Stomach (tissue), 9 donors: ENCODE results near the gene AFAP1L1. TPM values are rescaled to one million over a fixed set of nuclear protein-coding genes. Genes with fewer than 3 reads are reported as not detected.

Source experiments
- DNase-seq, 2 donors: peaks; one replicate each; pipeline versions ENCODE4 v3.0.0 to v3.0.0-alpha.2; 2013 to 2019
- H3K27ac ChIP-seq, 5 donors: fragments of 200-600 bp in 4 of 5; sonication (generic) in 4 of 5; one replicate each; pipeline ENCODE4 v1.5.1; 2013 to 2019; ENCODE audit warnings: mild to moderate bottlenecking in 1 of 5, moderate library complexity in 1 of 5
- H3K27me3 ChIP-seq, 3 donors: fragments of 200-600 bp; sonication (generic); one replicate each; pipeline ENCODE4 v1.5.1; 2017 to 2019; ENCODE audit warnings: mixed run types in 1 of 3
- H3K36me3 ChIP-seq, 4 donors: fragments of 200-600 bp; sonication (generic); 1 replicate in 3 of 4; 2 replicates in 1 of 4; pipeline ENCODE4 v1.5.1; 2016 to 2019
- H3K4me1 ChIP-seq, 4 donors: fragments of 200-600 bp; sonication (generic); one replicate each; pipeline ENCODE4 v1.5.1; 2016 to 2019
- H3K4me3 ChIP-seq, 4 donors: fragments of 200-600 bp; sonication (generic) in 3 of 4; one replicate each; pipeline ENCODE4 v1.5.1; 2016 to 2019; ENCODE audit warnings: mild to moderate bottlenecking in 1 of 4
- H3K9me3 ChIP-seq, 4 donors: fragments of 200-600 bp; sonication (generic); one replicate each; pipeline ENCODE4 v1.5.1; 2016 to 2019
- EP300 ChIP-seq: sonication (generic); formaldehyde crosslinking; IDR thresholded peaks from one replicate; pipeline ENCODE4 v1.6.1; 2017; ENCODE audit warnings: antibody characterized with exemption
- POLR2A ChIP-seq, 4 donors: fragments of 450-650 bp; IDR thresholded peaks; one replicate each; pipeline ENCODE4 v1.6.1; 2016; ENCODE audit warnings: antibody characterized with exemption in 4 of 4, control low read depth in 2 of 4, mild to moderate bottlenecking in 1 of 4, moderate library complexity in 1 of 4
- POLR2AphosphoS5 ChIP-seq, 3 donors: sonication (generic); formaldehyde crosslinking; IDR thresholded peaks; one replicate each; pipeline ENCODE4 v1.6.1; 2016; ENCODE audit warnings: antibody characterized with exemption in 3 of 3
- WGBS, 5 donors: extraction: QIAGEN DNeasy Blood & Tissue Kit in 3 of 5; methylation state at CpG; one replicate each; pipeline versions ENCODE4 v1.1.5 to v1.1.7; 2013 to 2018; 5-methylcytosine and 5-hydroxymethylcytosine counted together
- intact Hi-C: fragments of 100-400 bp; cut with DNase I; formaldehyde crosslinking; loops from one replicate; pipeline ENCODE4 v1.15.1; 2023; ENCODE audit warnings: low total_unique reads
- polyA plus RNA-seq, 3 donors: library from polyadenylated mRNA; stranded (reverse); fragments of 200-250 nt; gene quantifications; one replicate each; pipeline ENCODE4 v1.2.3, GENCODE V29; 2013
- total RNA-seq, 5 donors: library from RNA; depleted of rRNA; stranded (reverse); fragments of >200 nt; gene quantifications; one replicate each; pipeline versions ENCODE4 v1.1.0 to v1.2.3, GENCODE V29; 2014 to 2016
- TF ChIP-seq, protein P1 (sequence below), 7 experiments: fragments of 450-650 bp in 4 of 7; fragments of 200-600 bp in 3 of 7; sonication (generic) in 3 of 7; IDR thresholded peaks; one replicate each; pipeline ENCODE4 v1.5.1; 2016 to 2019; ENCODE audit warnings: antibody characterized with exemption in 7 of 7, control low read depth in 2 of 7, mild to moderate bottlenecking in 1 of 7
- donor health status: healthy with polysubstance abuse.
- donor health status: Bipolar disorder and iron deficiency.
- donor health status: healthy.

The AFAP1L1 gene
- total and polyA plus RNA-seq, 8 donors: 0.29 to 66.5 (median 3.3) TPM

DNA sequence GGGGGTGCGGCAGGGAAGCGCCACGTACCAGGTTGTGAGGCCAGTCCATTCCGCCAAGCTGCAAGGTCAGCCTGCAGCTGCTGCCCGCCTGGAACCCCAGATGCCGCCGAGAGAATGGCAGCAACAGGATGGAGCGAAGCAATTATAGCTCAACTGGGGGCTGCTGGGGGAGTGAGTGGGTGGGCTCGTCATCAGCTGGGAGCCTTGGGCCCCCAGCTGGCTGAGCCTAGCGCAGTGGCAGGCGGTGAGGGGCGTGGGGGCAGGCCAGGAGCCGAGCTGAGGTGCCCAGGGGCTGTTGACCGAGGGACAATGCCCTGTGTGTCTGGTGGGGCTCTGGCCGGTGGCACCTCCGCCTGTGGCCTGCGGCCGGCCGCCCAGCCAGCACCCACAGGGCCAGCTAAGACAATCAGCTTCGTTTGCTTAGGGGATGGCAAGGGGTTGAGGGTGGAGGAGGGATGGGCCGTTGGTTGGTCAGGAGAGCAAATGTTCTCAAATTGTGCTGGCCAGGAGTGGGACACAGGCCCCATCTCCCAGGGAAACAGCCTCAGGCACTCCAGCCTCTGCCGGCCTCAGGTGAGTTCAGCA is 107.6 kb downstream of the AFAP1L1 start, which contains the start of gene IL17B:
Gene IL17B (minus strand): TSS at position 116 of the 585 bp plus-strand sequence. CDS start 67 bp downstream, at position 49.
- H3K4me3 ChIP-seq: no peak within 1 kb of the TSS
- H3K4me1 ChIP-seq: peaks cover 10 to 52% (median 23%) of the 10 kb centered on the region in 4 donors
- 65 to 78% (median 71%) methylated on average over 12 to 22 of the region's 22 CpGs for WGBS, 5 donors
- no peaks in the 10 kb centered on the region for H3K9me3 ChIP-seq
- intact Hi-C loops: no loop called here
- TF ChIP-seq POLR2A (IDR thresholded peaks at IDR 0.05): no peak
- no peak for TF ChIP-seq POLR2AphosphoS5 (IDR thresholded peaks at IDR 0.05)
- no peak for TF ChIP-seq EP300
- TF ChIP-seq, protein P1, sequence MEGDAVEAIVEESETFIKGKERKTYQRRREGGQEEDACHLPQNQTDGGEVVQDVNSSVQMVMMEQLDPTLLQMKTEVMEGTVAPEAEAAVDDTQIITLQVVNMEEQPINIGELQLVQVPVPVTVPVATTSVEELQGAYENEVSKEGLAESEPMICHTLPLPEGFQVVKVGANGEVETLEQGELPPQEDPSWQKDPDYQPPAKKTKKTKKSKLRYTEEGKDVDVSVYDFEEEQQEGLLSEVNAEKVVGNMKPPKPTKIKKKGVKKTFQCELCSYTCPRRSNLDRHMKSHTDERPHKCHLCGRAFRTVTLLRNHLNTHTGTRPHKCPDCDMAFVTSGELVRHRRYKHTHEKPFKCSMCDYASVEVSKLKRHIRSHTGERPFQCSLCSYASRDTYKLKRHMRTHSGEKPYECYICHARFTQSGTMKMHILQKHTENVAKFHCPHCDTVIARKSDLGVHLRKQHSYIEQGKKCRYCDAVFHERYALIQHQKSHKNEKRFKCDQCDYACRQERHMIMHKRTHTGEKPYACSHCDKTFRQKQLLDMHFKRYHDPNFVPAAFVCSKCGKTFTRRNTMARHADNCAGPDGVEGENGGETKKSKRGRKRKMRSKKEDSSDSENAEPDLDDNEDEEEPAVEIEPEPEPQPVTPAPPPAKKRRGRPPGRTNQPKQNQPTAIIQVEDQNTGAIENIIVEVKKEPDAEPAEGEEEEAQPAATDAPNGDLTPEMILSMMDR (IDR thresholded peaks at IDR 0.05): no peak
- H3K27ac ChIP-seq: peak within 1 kb of the TSS in 4 of 5 donors; percentile 81 to 94 (median 87)
- no peaks in the 10 kb centered on the region for H3K36me3 ChIP-seq
- no peaks in the 10 kb centered on the region for H3K27me3 ChIP-seq
- no peak for DNase-seq

DNA sequence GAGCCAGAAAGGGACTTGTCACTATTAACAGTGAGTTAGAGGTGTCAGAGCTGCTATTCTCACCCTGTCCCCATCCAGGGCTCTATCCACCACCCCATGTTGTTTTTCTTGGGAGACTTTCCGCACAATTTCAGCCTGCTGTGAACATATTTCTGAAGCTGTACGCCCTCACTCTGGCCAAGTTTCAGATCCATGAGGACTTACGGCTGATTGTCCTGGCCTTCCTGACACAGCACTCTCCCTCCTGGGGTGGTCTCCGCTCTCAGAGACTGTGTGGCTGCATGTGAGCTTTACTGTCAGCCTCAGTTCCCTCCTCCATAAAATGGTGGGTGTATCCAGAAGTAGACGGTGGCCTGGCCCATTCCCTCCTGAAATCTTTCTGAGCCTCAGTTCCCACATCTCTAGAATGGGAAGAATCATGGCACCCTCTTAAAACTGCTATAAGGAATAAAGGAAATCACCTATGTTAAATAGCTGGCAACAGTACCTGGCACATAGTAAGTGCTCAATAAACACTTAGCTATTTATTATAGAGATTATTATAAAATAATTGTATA is 108.2 kb downstream of the AFAP1L1 start:
- H3K27me3 ChIP-seq: no peaks in the 10 kb centered on the region
- TF ChIP-seq, protein P1 (IDR thresholded peaks at IDR 0.05): no peak
- no peak for TF ChIP-seq POLR2A (IDR thresholded peaks at IDR 0.05)
- no peak for TF ChIP-seq POLR2AphosphoS5 (IDR thresholded peaks at IDR 0.05)
- no peak for TF ChIP-seq EP300
- no peak overlapping the region for H3K4me3 ChIP-seq
- no peaks in the 10 kb centered on the region for H3K36me3 ChIP-seq
- peaks cover 10 to 58% (median 25%) of the 10 kb centered on the region in 4 donors for H3K4me1 ChIP-seq
- intact Hi-C loops: loop anchor here (10.0 kb wide), 1 partner anchor 185 kb away; no protein-coding TSS in a partner anchor
- 77 to 88% (median 86%) methylated on average over 5 of the region's 5 CpGs for WGBS, 5 donors
- peak overlapping the region in 4 of 5 donors; percentile 81 to 94 (median 87) for H3K27ac ChIP-seq
- no peaks in the 10 kb centered on the region for H3K9me3 ChIP-seq
- DNase-seq: no peak

DNA sequence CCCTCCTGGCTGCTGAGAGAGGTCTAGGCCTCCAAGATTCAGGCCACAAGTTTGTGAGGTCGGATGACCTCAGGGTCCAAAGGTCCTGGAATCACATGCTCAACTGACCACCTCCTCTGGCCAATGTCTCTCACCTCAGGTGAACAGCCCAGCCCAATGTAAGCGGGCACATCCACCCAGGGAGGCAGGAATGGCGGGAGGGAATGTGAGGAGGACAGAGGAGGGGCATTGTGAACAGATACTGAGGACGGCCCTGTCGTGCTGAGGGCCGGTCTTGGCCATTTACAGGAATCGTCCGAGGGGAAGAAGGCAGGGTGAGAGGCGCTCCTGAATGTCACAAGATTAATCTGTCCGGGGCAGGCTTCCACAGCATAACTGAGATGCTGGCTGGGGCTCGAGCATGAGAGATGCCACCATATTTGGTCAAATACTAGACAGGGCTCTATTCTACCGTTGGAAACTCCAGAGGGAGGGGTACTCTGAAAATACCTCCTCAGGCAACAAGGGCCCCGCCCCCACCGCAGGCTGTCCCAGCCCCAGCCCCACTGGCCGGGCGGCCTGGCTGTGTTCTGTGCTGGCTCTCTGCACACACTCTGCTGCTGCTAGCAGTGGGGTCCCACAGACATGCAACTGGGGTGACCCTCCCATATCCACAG is 108.9 kb downstream of the AFAP1L1 start:
- Histone ChIP-seq H3K36me3 (no peaks in the 10 kb centered on the region), H3K27ac (peak overlapping the region; percentile 44 to 94 (median 87)), H3K4me3 (no peak overlapping the region), H3K27me3 (no peaks in the 10 kb centered on the region), H3K9me3 (no peaks in the 10 kb centered on the region), H3K4me1 (peaks cover 10 to 57% (median 26%) of the 10 kb centered on the region in 4 donors)
- intact Hi-C loops: loop anchor here (10.0 kb wide), 1 partner anchor 184 kb away; no protein-coding TSS in a partner anchor
- 62 to 73% (median 69%) methylated on average over 16 of the region's 16 CpGs for WGBS, 5 donors
- peak in 1 of 2 donors; percentile 87 for DNase-seq
- peak in 2 of 3 donors; percentile 11 to 63 for TF ChIP-seq POLR2AphosphoS5 (IDR thresholded peaks at IDR 0.05)
- no peak for TF ChIP-seq POLR2A (IDR thresholded peaks at IDR 0.05)
- TF ChIP-seq, protein P1 (IDR thresholded peaks at IDR 0.05): no peak
- peak; percentile 28 for TF ChIP-seq EP300

DNA sequence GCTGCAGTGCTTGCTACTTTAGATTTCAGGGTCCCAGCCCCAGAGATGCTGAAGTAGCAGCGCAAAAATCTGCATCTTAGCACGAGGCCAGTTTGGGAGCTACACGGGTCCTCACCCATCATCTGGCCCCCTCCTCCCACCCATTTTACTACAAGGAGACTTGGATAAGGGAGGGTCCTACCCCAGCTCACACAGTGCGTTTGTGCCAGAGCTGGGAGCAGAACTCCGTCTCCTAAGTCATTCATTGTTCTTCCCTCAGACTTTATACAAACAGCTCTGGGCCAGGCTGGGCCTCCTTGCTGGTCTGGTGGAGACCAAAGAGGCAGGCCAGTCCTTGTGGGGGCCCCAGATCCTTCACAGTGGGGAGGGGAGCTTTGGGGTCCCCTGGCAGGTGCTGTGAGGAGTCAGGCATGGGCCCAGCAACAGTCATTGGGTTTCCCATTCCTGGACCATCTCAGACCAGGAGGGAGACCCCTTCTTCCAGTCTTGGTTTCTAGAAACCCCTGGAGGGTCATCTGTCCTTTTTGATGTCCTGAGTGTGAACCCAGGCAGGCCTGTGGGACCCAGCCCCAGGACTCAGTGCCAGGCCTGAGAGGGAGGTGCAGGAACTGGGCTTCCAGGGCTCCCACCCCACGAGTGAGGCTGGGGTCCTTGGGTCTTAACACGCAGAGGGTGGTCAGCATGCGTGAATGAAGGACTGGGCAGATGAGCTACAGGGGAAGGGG is 109.8 kb downstream of the AFAP1L1 start:
- WGBS, 5 donors: 44 to 54% (median 52%) methylated on average over 7 to 8 of the region's 8 CpGs
- peaks cover 17 to 63% (median 29%) of the 10 kb centered on the region in 4 donors for H3K4me1 ChIP-seq
- peak overlapping the region in 3 of 4 donors; percentile 19 to 28 (median 21) for H3K4me3 ChIP-seq
- no peaks in the 10 kb centered on the region for H3K36me3 ChIP-seq
- no peak for DNase-seq
- TF ChIP-seq POLR2A (IDR thresholded peaks at IDR 0.05) (no peak), POLR2AphosphoS5 (IDR thresholded peaks at IDR 0.05) (no peak), EP300 (no peak)
- TF ChIP-seq, protein P1 (IDR thresholded peaks at IDR 0.05): no peak
- intact Hi-C loops: loop anchor here (10.0 kb wide), 1 partner anchor 183 kb away; no protein-coding TSS in a partner anchor
- H3K9me3 ChIP-seq: no peaks in the 10 kb centered on the region
- H3K27me3 ChIP-seq: no peaks in the 10 kb centered on the region
- peak overlapping the region; percentile 12 to 94 (median 87) for H3K27ac ChIP-seq
